Ishikawa (cell line): Measurements from ENCODE around the gene NTNG1.

Experiments used
- CEBPB ChIP-seq: IDR thresholded peaks from 2 replicates; pipeline ENCODE4 v1.6.1; 2012
- CREB1 ChIP-seq: IDR thresholded peaks from 2 replicates; pipeline ENCODE4 v1.6.1; 2012; ENCODE audit warnings: low read depth
- EP300 ChIP-seq: IDR thresholded peaks from 2 replicates; pipeline ENCODE4 v1.6.1; 2012; ENCODE audit warnings: borderline replicate concordance
- FOXM1 ChIP-seq: IDR thresholded peaks from 2 replicates; pipeline ENCODE4 v1.6.1; 2012; ENCODE audit warnings: low read depth, borderline replicate concordance
- NFIC ChIP-seq: IDR thresholded peaks from 2 replicates; pipeline ENCODE4 v1.6.1; 2012
- RAD21 ChIP-seq: IDR thresholded peaks from 2 replicates; pipeline ENCODE4 v1.6.1; 2012; ENCODE audit warnings: low read depth
- TCF12 ChIP-seq: IDR thresholded peaks from 2 replicates; pipeline ENCODE4 v1.6.1; 2012; ENCODE audit warnings: low read depth
- TEAD4 ChIP-seq: IDR thresholded peaks from 2 replicates; pipeline ENCODE4 v1.6.1; 2012
- YY1 ChIP-seq: IDR thresholded peaks from 2 replicates; pipeline ENCODE4 v1.6.1; 2012; ENCODE audit warnings: low read depth
- ZBTB7A ChIP-seq: IDR thresholded peaks from 2 replicates; pipeline ENCODE4 v1.6.1; 2012; ENCODE audit warnings: low read depth
- TF ChIP-seq, protein P1 (sequence below): IDR thresholded peaks from 2 replicates; pipeline ENCODE4 v1.6.1; 2012; ENCODE audit warnings: low read depth, mild to moderate bottlenecking
- TF ChIP-seq, protein P2 (sequence below): IDR thresholded peaks from 2 replicates; pipeline ENCODE4 v1.6.1; 2012

- TF ChIP-seq TEAD4 (no peak), TCF12 (no peak), CREB1 (no peak), ZBTB7A (no peak), NFIC (no peak), EP300 (no peak), YY1 (no peak), RAD21 (no peak), CEBPB (0 out of 2 replicates have a peak, but pooled peaks have one; percentile 28), FOXM1 (no peak)
- TF ChIP-seq, protein P1, sequence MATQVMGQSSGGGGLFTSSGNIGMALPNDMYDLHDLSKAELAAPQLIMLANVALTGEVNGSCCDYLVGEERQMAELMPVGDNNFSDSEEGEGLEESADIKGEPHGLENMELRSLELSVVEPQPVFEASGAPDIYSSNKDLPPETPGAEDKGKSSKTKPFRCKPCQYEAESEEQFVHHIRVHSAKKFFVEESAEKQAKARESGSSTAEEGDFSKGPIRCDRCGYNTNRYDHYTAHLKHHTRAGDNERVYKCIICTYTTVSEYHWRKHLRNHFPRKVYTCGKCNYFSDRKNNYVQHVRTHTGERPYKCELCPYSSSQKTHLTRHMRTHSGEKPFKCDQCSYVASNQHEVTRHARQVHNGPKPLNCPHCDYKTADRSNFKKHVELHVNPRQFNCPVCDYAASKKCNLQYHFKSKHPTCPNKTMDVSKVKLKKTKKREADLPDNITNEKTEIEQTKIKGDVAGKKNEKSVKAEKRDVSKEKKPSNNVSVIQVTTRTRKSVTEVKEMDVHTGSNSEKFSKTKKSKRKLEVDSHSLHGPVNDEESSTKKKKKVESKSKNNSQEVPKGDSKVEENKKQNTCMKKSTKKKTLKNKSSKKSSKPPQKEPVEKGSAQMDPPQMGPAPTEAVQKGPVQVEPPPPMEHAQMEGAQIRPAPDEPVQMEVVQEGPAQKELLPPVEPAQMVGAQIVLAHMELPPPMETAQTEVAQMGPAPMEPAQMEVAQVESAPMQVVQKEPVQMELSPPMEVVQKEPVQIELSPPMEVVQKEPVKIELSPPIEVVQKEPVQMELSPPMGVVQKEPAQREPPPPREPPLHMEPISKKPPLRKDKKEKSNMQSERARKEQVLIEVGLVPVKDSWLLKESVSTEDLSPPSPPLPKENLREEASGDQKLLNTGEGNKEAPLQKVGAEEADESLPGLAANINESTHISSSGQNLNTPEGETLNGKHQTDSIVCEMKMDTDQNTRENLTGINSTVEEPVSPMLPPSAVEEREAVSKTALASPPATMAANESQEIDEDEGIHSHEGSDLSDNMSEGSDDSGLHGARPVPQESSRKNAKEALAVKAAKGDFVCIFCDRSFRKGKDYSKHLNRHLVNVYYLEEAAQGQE: no peak
- TF ChIP-seq, protein P2, sequence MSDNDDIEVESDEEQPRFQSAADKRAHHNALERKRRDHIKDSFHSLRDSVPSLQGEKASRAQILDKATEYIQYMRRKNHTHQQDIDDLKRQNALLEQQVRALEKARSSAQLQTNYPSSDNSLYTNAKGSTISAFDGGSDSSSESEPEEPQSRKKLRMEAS: no peak
Observed at GRCh38 chr1:107147843-107148242, 7.0 kb downstream of the NTNG1 start.
